ENCODE results near the gene ZNF141.
A peak's percentile ranks its signal among the peaks of the same experiment; 100 is the strongest.
"Not testable (repeated sequence)": the region's sequence is repeated elsewhere in the genome, so short reads cannot be mapped to it uniquely, and the experiment has no call there.

The ZNF141 gene

DNA sequence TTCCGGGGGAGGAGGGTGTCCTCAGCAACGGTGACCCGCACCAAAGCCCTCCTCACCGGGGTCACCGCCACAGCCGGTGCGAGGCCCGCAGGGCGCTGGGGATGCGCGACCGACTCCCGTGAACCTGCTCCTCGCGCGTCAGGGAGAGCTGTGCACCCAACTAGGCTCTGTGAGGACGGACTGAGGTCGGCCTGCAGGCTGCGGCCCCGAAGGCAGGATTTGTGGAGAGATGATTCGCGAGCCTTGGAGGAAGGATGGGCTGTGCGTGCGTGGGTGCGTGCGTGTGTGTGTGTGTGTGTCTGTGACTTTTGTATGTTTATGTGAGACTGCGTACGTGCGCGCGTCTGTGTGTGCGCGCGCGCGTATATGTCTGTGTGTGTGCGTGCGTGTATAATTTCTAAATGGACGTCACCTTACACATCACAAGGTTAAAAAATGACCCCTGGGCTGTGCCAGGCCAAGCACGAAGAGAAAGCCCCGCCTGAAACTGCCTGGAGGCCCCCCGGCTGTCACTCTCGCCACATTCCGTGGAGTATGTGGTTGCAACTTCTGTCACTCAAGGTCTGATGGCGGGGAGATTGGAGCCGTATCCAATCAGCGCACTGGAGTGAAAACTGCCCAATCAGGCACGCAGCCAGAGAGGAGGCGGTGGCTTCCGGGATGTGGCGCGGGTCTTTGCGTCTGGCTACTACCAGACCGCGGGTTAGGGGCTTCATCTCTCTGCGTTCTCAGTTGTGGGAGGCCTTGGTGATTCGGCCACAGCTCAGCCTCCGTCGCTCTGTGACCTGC is at the start of gene ZNF141:
Gene ZNF141, plus strand, starts transcription at position 672 of the 789 bp plus-strand sequence. CDS start 170 bp downstream, outside the sequence.
- peak; percentile 70 to 72 for DNase-seq (ENCODE audit: low read depth in 1 of 2, low spot score in 1 of 2)

DNA sequence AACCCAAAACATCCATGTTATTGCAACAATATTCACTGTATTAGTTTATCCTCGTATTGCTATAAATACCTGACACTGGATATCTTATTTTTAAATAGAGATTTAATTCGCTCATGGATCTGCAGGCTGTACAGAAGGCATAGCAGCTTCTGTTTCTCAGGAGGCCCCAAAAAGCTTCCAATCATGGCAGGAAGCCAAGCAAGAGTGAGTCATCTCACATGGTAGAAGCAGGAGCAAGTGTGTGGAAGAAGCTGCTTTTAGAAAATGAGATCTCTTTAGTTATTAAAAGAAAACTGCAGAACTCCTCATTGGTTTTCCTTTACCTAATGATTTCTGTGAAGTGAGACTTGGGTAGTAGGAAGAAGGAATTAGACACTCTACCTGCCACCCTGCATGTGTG is 48.7 kb upstream of the ZNF141 start:
- DNase-seq (ENCODE audit: low read depth in 1 of 2, low spot score in 1 of 2): no peak

DNA sequence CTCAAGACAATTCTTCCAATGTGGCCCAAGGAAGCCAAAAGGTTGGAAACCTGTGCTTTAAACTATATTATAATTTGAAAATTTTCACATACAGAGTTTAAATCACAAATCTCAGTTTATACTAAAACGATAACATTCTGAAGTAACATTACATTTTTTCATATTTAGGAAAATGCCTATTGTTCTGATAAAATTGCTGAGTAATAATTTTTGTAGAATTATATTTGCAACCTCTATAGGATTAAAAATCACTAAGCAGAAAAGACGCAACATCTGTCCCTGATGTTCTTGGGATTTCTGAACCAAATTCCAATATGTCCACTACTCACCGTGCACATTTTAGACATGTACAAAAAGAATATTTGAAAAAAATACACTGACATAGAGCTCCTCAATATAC is 42.9 kb upstream of the ZNF141 start:
- DNase-seq (ENCODE audit: low read depth in 1 of 2, low spot score in 1 of 2): no peak

DNA sequence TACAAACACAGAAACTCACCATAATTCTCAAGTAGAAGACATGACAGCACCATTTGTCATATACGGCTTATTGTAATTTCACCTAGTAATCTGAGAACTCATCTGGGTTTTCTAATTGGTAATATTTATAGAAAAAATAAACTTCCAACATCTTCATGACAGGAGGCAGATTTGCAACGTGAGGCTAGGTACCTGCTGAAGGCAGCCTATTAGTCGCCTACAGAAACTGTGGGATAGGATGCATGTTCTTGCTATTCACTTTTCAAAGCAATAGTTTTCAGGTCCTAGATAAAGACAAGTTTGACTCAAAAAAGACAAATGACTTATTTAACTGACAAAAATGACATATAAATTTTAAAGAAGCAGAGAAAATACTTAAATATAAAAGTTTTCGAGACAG is 35.2 kb upstream of the ZNF141 start:
- DNase-seq (ENCODE audit: low read depth in 1 of 2, low spot score in 1 of 2): no peak

DNA sequence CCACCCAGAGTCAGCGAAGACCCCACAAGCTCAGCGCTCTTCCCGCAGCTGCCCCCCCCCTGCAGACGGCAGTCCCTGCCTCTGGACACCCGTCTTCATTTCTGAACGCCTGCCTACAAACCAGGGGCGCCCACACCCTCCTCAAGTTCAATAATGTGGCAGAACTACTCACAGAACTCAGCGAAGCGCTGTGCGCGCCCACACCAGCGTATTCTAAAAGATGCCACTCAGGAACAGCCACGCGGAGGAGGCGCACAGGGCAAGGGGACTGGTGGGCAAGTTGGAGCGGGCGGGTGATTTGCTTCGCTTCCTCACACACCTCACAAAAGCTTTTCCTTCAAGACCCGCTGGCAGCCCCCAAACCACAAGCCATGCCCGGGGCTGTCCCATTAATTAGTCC is 33.1 kb upstream of the ZNF141 start:
- not testable (repeated sequence) for DNase-seq (ENCODE audit: low read depth in 1 of 2, low spot score in 1 of 2)

DNA sequence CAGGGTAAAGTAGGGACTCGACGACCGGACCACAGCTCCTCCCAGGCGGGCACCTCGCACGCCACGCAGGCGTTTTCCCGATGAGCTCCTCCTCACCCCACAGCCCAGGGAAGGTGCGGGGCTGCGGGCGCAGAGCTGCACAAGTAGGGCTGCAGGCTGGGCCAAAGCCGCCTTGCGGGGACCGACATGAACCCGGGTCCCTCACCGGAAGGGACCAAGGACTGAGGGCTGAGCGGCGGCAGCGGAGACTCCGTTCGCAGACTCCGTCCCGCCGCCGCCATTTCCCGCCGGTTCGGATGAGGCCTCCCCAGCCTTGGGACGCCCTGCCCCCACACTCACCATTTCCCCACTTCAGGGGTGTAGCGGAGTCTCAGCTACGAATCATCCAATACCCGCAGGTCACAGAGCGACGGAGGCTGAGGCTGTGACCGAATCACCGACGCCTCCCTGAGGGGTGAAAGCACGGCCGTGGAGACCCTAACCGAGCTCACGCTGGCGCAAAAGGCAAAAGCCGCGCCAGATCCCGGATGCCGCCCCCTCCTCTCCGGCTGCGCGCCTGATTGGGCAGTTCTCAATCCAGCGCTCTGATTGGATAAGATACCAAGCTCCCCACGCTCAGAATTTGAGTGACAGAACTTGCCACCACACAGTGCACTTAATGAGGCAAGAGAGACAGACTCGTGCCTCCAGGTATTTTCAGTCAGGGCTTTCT is 32.5 kb upstream of the ZNF141 start, which contains the start of gene ZNF732:
Gene ZNF732, minus strand, starts transcription at position 506 of the 712 bp plus-strand sequence. Its CDS starts 164 bp downstream, at position 342.
- DNase-seq (ENCODE audit: low read depth in 1 of 2, low spot score in 1 of 2): no peak

DNA sequence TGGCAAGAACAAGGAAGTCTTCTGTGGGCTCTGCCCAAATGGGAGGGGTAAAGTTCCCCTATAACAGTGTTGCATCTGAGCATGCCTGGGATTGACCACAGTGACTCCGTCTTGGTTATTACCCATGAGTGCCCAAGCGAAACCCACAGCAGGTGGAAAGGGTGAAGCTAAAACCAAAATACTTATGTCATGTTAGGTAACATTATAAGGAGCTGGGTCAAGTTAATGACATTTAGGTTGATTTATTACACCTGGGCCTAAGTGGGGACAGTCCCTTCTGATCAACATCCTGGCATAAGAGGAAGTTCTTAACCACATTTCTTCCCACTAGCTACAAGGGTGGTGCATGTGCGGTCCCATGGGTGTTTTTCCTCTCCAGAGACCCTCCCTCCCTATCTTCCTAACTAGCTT is 31.1 kb upstream of the ZNF141 start:
- DNase-seq (ENCODE audit: low read depth in 1 of 2, low spot score in 1 of 2): no peak

DNA sequence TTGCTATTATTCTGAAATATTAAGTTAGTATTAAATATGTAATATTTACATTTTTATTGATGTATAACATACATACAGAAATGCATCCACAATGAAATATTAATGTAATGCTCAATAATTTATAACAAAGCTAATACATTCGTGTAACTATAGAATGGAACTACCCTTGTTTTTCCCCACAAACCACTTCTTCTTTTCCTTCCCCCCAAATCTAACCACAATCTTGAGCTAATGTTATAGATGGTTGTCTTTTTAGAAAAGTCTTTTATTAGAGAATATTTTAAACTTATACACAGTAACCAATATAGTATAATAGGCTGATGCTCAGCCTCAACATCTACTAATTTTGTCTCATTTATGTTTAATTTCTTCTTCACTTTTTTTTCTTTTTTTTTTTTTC is 27.8 kb upstream of the ZNF141 start:
- DNase-seq (ENCODE audit: low read depth in 1 of 2, low spot score in 1 of 2): no peak

DNA sequence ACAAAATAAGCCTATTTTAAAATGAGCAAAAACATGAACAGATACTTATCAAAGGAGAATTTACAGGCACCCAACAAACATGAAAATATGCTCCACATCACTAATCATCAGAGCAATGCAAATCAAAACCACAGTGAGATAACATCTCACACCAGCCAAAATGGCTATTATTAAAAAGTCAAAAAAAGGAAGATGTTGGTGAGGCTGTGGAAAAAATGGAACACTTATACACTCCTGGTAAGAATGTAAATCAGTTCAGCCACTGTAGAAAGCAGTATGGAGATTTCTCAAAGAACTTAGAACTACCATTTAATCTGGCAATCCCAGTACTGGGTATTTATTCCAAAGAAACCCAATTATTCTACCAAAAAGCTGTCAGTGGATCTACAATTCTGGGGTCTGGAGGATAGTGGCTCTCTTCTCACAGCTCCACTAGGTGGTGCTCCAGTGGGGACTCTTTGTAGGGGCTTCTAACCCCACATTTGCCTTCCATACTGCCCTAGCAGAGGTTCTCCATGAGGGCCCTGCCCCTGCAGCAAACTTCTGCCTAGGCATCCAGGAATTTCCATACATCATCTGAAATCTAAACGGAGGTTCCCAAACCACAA is 23.2 kb upstream of the ZNF141 start:
- no peak for DNase-seq (ENCODE audit: low read depth in 1 of 2, low spot score in 1 of 2)

DNA sequence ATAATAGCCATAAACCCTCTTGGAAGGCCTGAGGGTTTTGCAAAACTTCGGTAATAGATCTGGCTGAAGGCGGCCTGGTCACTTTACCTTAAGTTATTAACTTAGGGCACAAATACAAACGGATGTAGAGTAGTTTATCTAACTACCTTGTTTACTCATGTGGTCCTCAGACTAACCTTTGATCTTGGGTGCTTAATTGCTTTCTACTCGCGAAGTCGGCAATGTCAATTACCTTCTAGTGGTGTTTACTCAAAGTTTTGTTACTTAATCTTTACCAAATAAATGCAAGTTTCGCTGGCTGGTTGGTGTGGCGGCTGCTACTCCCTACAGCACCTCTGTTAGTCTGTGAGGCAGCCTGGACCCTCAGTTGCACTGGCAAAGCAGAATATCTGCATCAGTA is 8.9 kb upstream of the ZNF141 start:
- DNase-seq (ENCODE audit: low read depth in 1 of 2, low spot score in 1 of 2): no peak

DNA sequence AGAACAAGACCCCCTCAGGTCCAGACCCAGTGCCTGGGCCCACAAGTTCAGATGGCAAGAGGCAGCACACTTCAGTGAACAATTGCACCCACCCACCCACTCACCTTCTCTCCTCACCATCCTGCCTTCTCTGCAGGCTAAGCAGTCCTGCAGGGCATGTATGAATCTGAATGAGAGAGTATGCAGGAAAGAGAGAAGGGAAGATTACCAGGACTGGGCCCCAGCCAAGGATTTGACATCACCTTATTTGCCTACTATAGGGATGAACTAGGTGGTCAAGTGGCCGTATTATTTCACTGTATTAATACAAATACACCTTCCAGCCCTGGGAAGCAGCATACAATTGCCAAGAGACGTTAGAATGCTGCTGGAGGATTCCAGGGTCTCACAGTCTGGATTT is 2.1 kb upstream of the ZNF141 start:
- no peak for DNase-seq (ENCODE audit: low read depth in 1 of 2, low spot score in 1 of 2)

DNA sequence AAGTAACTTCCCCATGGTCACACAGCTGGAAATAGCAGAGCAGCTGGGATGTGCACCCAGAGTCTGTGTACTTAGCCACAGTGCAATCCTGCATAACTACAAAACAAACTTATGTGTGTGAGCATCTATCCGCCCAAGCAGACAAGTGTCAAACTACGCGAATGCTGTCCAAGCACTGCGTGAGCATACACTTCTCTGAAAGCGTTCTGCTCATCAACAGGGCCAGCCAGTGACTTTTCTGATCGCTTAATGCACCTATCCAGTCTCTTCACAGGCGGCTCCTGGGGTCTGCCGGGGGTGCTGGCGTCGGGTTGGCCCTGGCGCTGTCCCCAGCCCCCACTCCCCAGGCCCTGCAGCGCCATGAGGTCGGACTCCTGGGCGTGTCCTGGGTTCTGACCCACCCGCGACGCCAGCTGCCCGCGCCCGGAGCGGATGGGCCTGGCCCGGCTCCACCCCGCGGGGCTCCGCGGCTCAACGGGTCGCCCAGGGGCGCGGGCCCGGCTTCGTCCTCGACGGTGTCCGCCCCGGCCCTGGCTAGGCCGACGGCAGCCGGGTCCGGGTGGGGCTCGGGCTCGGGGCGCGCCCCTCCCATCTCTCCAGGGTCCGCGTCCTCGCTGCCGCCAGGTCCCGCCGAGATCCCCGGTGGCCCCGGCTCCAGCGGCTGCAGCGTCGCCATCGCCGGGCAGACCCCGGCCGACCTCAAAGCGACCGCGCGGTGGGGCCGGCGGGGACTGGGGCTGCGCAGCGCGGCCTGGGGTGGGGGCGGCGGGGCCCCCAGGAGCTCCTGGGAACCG is 1.3 kb upstream of the ZNF141 start:
- no peak for DNase-seq (ENCODE audit: low read depth in 1 of 2, low spot score in 1 of 2)

DNA sequence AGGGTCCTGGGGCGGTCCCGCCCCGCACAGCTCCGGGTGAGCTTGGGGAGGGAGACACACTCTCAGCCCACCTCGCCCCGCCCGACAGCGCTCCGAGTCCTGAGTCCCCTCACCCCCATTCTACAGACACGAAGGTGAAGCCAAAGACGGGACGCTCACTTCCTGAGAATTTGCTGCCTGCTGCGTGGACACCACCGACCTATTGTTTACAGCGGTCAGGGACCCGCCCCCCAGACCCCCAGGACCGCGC is 796 bp upstream of the ZNF141 start:
- DNase-seq (ENCODE audit: low read depth in 1 of 2, low spot score in 1 of 2): peak in 1 of 2 donors; percentile 5

DNA sequence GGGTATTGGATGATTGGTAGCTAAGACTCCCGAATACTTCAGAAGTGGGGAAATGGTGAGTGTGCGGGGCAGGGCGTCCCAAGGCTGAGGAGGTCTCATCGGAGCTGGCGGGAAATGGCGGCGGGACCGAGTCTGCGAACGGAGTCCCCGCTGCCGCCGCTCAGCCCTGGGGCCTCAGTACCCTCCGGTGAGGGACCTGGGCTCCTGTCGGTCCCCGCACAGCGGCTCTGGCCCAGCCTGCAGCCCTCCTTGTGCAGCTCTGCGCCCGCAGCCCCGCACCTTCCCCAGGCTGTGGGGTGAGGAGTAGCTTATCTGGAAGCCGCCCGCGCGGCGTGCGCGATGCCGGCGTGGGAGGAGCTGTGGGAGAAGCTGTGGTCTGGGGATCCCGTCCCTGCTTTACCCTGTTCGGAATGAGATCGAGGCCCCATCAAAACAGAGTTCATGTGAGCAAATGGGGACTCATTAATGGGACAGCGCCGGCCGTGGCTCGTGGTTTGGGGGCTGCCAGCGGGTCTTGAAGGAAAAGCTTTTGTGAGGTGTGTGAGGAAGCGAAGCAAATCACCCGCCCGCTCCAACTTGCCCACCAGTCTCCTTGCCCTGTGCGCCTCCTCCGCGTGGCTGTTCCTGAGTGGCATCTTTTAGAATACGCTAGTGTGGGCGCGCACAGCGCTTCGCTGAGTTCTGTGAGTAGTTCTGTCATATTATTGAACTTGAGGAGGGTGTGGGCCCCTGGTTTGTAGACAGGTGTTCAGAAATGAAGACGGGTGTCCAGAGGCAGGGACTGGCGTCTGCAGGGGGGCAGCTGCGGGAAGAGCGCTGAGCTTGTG is 531 bp downstream of the ZNF141 start:
- DNase-seq (ENCODE audit: low read depth in 1 of 2, low spot score in 1 of 2): peak; percentile 11 to 43

DNA sequence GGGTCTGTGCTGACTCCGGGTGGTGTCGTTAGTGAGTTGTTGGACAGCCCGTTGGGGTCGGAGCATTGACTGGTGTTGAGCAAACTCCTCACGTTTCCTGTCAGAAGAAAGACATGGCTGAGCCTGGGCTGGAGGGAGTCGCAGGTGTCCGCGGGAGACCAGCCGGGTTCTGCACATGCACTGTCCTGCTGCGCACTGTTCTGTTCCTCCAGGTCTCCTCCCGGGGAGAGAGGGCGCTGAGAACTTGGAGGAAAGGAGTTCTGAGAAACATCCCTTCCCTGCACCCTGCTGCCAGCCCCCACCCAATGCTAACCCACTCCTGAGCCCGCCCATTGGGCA is 1.1 kb downstream of the ZNF141 start:
- DNase-seq (ENCODE audit: low read depth in 1 of 2, low spot score in 1 of 2): no peak

DNA sequence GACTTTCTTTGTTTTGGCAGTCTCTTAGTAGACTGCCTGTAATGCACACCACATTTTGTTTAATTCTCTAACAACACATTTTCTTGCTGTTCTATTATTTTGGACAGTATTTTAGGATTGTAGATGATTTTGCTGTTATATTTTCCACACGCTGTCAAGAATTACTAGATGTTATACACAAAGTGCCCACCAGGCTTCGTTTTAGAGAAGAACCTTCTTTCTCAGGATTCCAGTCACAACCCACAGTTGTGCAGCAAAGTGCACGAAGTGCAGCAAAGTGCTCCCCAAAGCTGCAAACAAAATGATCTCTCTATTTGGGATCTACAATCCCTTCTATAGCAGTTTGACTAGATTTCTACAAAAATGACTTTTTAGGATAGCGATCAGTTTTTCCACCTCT is 2.4 kb downstream of the ZNF141 start:
- no peak for DNase-seq (ENCODE audit: low read depth in 1 of 2, low spot score in 1 of 2)

DNA sequence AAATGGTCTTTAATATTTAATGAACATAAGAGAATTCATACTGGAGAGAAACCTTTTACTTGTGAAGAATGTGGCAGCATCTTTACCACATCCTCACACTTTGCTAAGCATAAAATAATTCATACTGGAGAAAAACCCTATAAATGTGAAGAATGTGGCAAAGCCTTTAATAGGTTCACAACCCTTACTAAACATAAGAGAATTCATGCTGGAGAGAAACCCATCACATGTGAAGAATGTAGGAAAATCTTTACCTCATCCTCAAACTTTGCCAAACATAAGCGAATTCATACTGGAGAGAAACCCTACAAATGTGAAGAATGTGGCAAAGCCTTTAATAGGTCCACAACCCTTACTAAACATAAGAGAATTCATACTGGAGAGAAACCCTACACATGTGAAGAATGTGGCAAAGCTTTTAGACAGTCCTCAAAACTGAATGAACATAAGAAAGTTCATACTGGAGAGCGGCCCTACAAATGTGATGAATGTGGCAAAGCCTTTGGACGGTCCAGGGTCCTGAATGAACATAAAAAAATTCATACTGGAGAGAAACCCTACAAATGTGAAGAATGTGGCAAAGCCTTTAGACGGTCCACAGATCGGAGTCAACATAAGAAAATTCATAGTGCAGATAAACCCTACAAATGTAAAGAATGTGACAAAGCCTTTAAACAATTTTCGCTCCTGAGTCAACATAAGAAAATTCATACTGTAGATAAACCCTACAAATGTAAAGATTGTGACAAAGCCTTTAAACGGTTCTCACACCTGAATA is 35.6 kb downstream of the ZNF141 start:
- no peak for DNase-seq (ENCODE audit: low read depth in 1 of 2, low spot score in 1 of 2)

DNA sequence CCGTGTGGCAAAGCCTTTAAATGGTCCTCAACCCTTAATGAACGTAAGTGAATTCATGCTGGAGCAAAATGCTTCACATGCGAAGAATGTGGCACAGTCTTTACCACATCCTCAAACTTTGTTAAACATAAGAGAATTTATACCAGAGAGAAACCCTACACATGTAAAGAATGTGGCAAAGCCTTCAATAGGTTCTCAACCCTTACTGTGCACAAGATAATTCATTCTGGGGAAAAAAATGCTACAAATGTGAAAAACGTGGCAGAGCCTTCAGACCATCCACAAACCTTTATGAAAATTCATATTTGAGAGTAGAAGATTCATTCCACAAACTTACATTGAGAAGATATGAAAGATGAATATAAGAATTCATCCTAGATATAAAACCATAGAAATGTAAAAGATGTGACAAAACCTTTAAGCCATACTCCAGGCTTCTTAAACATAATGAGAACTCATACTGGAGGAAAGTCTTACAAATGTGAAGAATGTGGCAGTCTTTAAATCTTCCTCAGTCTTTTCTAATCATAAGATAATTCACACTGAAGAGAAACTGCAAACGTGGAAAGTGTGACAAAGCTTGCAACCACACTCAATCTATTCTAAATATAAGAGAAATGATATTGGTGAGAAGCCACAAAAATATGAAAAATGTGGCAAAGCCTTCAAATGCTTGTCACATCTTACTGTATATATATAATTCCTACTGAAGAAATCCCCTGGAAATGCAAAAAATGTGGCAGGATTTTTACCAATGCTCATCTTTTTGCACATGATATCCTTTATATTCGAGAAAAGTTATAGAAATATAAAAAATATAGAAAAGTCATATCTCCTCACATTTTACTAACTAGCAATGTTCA is 36.9 kb downstream of the ZNF141 start:
- no peak for DNase-seq (ENCODE audit: low read depth in 1 of 2, low spot score in 1 of 2)

Measured in stimulated activated CD4-positive, alpha-beta T cell treated with anti-CD3 and anti-CD28 coated beads, Interleukin-15, amount 100 ng/mL, for 1 hour (primary cell).